Aorta (tissue), 5 donors: ENCODE data around the gene SARNP. TPM values are rescaled to one million over a fixed set of nuclear protein-coding genes. Genes with fewer than 3 reads are reported as not detected.
A peak's percentile ranks its signal among the peaks of the same experiment; 100 is the strongest.

Source experiments
- ATAC-seq: fragments of 200-7000 bp; cut with Tn5 transposase; one replicate; pipeline ENCODE4 v1.9.1; 2022; ENCODE audit warnings: moderate library complexity; ENCODE audit not compliant: low FRiP score
- DNase-seq, 2 donors: peaks; one replicate each; pipeline ENCODE4 v3.0.0-alpha.2; 2020
- H3K27ac ChIP-seq, 2 donors: one replicate each; pipeline ENCODE4 v1.5.1; 2013; ENCODE audit warnings: low read length in 2 of 2, mild to moderate bottlenecking in 2 of 2, moderate library complexity in 2 of 2, control low read depth in 1 of 2, inconsistent platforms in 1 of 2, low read depth in 1 of 2
- H3K27me3 ChIP-seq, 2 donors: one replicate each; pipeline ENCODE4 v1.6.1; 2013; ENCODE audit warnings: control low read depth in 1 of 2, low read length in 1 of 2, mild to moderate bottlenecking in 1 of 2, moderate library complexity in 1 of 2; ENCODE audit not compliant: insufficient read depth in 2 of 2, control insufficient read depth in 1 of 2
- H3K36me3 ChIP-seq, 2 donors: one replicate each; pipeline ENCODE4 v1.6.1; 2013; ENCODE audit warnings: control low read depth in 1 of 2, low read length in 1 of 2, mild to moderate bottlenecking in 1 of 2; ENCODE audit not compliant: insufficient read depth in 2 of 2, control insufficient read depth in 1 of 2
- H3K4me1 ChIP-seq, 2 donors: one replicate each; pipeline ENCODE4 v1.6.1; 2013; ENCODE audit warnings: low read length in 2 of 2, control low read depth in 1 of 2, mild to moderate bottlenecking in 1 of 2, moderate library complexity in 1 of 2; ENCODE audit not compliant: insufficient read depth in 2 of 2, control insufficient read depth in 1 of 2
- H3K4me3 ChIP-seq, 2 donors: one replicate each; pipeline ENCODE4 v1.5.1; 2013; ENCODE audit warnings: low read length in 2 of 2, control low read depth in 1 of 2, mild to moderate bottlenecking in 1 of 2
- H3K9me3 ChIP-seq: one replicate; pipeline ENCODE4 v1.6.1; 2013; ENCODE audit warnings: mild to moderate bottlenecking, low read length; ENCODE audit not compliant: control insufficient read depth
- WGBS, 2 donors: extraction: QIAGEN DNeasy Blood & Tissue Kit; methylation state at CpG; one replicate each; pipeline ENCODE4 v1.1.7; 2013; 5-methylcytosine and 5-hydroxymethylcytosine counted together
- intact Hi-C, 2 donors: fragments of 100-400 bp; cut with DNase I; formaldehyde crosslinking; loops; one replicate each; pipeline versions ENCODE4 v1.14.2 to v1.15.0; 2022
- polyA plus RNA-seq, 2 donors: library from polyadenylated mRNA; stranded (reverse); fragments of 200-250 nt; gene quantifications; one replicate each; pipeline ENCODE4 v1.2.3, GENCODE V29; 2013
- total RNA-seq, 2 donors: library from RNA; stranded (reverse); fragmentation: NEBNext Ultra II Directional; extraction: Animal tissue kit (Norgen Biotek cat#: 25700); gene quantifications; one replicate each; pipeline ENCODE4 v1.2.1, GENCODE V29; 2021
- donor health status: healthy with polysubstance abuse.
- donor health status: Bipolar disorder and iron deficiency.
- donor health status: DM: no; HTN: no; CAD: no.
- donor health status: DM: no; HTN: no; CAD: no.
- donor health status: DM: yes; HTN: yes; CAD: no.

Gene SARNP
- total and polyA plus RNA-seq, 4 donors: 48.3 to 123 (median 70.4) TPM

DNA sequence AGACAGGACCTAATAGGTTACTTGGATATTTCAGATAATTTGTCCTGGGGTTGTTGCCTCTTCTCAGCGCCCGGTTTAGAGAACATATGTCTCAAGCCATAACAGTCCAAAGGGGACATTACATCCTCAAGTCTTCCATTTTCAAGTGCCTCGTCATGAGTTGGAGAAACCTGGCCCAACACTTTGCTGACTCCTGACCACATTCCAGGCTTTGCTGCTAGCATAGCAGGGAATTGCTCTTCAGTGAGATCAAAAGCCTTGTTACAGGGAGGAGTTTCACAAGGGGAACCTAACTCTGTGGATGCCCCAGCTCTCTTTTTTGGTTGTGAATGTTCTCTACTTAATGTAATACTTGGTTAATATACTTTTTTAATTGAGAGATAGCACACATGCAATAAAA lies 33.4 kb upstream of the SARNP start:
- H3K27ac ChIP-seq: peak overlapping the region in 1 of 2 donors; percentile 50

GRCh38 chr12:55850401-55850800 lies 32.9 kb upstream of the SARNP start:
- Histone ChIP-seq H3K9me3 (no peaks in the 10 kb centered on the region), H3K4me3 (no peak overlapping the region), H3K4me1 (peaks cover 0 to 2% of the 10 kb centered on the region in 2 donors), H3K36me3 (no peaks in the 10 kb centered on the region), H3K27ac (peak overlapping the region in 1 of 2 donors; percentile 65), H3K27me3 (no peaks in the 10 kb centered on the region)
- ATAC-seq (no peak), DNase-seq (no peak)
- intact Hi-C loops: no loop called here
- 4 to 5% methylated on average over 1 of the region's 1 CpG for WGBS, 2 donors

More for the DNA sequence above, 33.4 kb upstream of the SARNP start:
- Histone ChIP-seq H3K4me1 (peaks cover 0 to 2% of the 10 kb centered on the region in 2 donors), H3K4me3 (no peak overlapping the region), H3K36me3 (no peaks in the 10 kb centered on the region), H3K9me3 (no peaks in the 10 kb centered on the region), H3K27me3 (no peaks in the 10 kb centered on the region)
- ATAC-seq (no peak), DNase-seq (peak in 1 of 2 donors; percentile 19)
- WGBS, 2 donors: 73 to 76% methylated on average over 3 of the region's 3 CpGs
- intact Hi-C loops: no loop called here

DNA sequence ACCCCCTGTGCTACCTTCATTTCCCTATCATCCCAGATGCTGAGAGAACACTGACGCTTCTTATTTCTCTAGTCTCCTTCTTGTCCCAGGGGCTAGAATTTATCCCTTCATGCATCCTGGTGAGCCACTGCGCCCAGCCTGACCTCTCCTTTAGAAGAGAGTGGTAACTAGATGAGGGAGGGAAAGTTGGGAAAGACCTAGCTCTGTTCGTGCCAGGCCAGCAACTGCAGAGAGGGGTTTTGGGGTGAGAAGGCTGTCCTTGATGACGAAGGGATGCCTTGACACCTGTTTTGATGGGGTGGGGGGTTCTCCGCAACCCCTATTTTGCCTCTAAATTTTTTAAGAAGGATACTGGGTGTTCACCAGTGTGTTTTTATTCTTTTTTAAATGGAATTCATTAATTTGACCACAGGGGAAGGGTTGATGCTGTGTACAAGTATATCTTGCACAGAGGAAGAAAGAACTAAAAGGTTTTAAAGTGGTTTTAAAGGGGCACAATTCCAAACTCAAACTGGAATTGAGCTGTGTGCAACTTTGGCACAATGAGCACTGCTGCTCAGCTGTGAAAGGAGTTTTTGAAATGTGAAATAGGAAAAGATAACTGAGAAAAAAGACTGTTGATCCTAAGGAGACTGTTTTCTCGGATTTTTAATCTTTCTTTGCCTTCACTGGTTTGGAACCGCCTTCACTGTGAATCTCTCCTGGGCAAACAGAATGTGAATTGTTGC lies 32.3 kb upstream of the SARNP start:
- intact Hi-C loops: loop anchor here in 1 of 2 donors (5.0 kb wide), 1 partner anchor 78 kb away; the partner anchor contains the start of gene PYM1
- no peak for ATAC-seq
- 52% methylated on average over 7 of the region's 7 CpGs for WGBS, 2 donors

DNA sequence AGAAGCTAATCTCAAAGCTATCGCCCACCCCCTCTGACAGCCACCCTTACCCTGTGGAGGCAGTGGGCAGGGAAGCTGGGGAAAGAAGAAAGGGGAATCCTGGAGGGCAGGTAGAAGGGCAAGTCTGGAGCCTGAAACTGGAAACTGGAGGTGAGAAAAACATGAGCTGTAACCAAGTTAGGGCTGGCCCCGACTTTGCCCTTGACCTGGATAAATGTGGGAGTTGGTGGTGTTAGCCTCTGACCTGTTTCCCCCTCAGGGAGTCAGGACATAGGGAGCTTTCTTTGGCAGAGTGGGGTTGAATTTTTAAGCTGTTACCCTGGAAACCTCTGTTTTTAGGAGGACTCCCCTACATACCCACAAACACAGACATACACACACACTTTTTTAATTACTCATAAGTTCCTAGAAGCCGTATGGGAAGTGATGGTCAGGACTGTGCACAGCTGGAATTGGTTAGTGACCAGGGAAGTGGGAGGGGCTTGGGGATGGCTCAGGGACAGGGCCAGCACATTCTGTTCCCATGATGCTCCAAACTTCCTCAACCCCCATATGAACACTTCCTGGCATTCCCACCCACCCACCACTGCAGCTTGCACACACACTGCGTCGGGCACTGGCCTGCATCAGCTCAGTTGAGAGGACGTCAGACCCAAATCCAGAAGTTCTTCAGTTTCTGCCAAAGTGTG lies 30.2 kb upstream of the SARNP start:
- peak overlapping the region; percentile 97 to 100 for H3K27ac ChIP-seq
- ATAC-seq: peak; percentile 95
- 10 to 12% methylated on average over 6 of the region's 6 CpGs for WGBS, 2 donors
- peaks cover 0 to 2% of the 10 kb centered on the region in 2 donors for H3K4me1 ChIP-seq
- H3K27me3 ChIP-seq: no peaks in the 10 kb centered on the region
- no peaks in the 10 kb centered on the region for H3K9me3 ChIP-seq
- DNase-seq: peak; percentile 96
- H3K4me3 ChIP-seq: no peak overlapping the region
- H3K36me3 ChIP-seq: no peaks in the 10 kb centered on the region
- intact Hi-C loops: loop anchor here in 1 of 2 donors (1.0 to 5.0 kb wide), 2 partner anchors 18 to 80 kb away; partner anchors contain the start of genes DNAJC14 and PYM1

More for the DNA sequence above, 32.3 kb upstream of the SARNP start:
- Histone ChIP-seq H3K27me3 (no peaks in the 10 kb centered on the region), H3K9me3 (no peaks in the 10 kb centered on the region), H3K27ac (peak overlapping the region in 1 of 2 donors; percentile 77), H3K36me3 (no peaks in the 10 kb centered on the region), H3K4me1 (peaks cover 0 to 2% of the 10 kb centered on the region in 2 donors), H3K4me3 (no peak overlapping the region)
- peak in 1 of 2 donors; percentile 65 for DNase-seq

DNA sequence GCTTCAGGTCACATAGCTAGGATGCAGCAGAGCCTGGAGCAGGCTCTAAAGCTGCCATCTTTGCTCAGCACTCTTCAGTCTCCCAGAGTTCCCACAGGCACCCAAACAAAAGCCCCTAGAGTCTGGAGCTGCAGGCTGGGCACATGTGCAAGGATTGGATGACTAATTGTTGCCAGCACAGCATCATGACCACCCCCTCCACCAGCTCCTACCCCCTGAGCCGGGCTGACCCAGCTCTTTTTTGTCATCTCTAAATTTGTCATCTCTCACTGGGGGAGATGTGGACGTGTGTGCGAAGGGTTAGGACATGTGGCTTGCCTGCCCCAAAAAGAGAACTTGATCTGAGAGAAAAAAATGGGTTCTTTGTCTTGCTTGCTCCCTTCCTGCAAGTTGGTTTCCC lies 29.5 kb upstream of the SARNP start:
- no peaks in the 10 kb centered on the region for H3K27me3 ChIP-seq
- H3K4me3 ChIP-seq: no peak overlapping the region
- peak; percentile 82 to 85 for DNase-seq
- peaks cover 0 to 2% of the 10 kb centered on the region in 2 donors for H3K4me1 ChIP-seq
- H3K9me3 ChIP-seq: no peaks in the 10 kb centered on the region
- H3K27ac ChIP-seq: peak overlapping the region; percentile 97 to 100
- peak; percentile 42 for ATAC-seq
- no peaks in the 10 kb centered on the region for H3K36me3 ChIP-seq
- WGBS, 2 donors: 16 to 21% methylated on average over 3 of the region's 3 CpGs
- intact Hi-C loops: loop anchor here in 1 of 2 donors (5.0 kb wide), 1 partner anchor 80 kb away; the partner anchor contains the start of gene PYM1

GRCh38 chr12:55845785-55846496 lies 28.4 kb upstream of the SARNP start:
- H3K4me3 ChIP-seq: no peak overlapping the region
- WGBS, 2 donors: 70 to 71% methylated on average over 7 of the region's 7 CpGs
- peak overlapping the region in 1 of 2 donors; percentile 70 for H3K27ac ChIP-seq
- peaks cover 0 to 2% of the 10 kb centered on the region in 2 donors for H3K4me1 ChIP-seq
- H3K27me3 ChIP-seq: no peaks in the 10 kb centered on the region
- H3K36me3 ChIP-seq: no peaks in the 10 kb centered on the region
- no peak for ATAC-seq
- intact Hi-C loops: loop anchor here in 1 of 2 donors (2.0 to 5.0 kb wide), 2 partner anchors 15 to 81 kb away; partner anchors contain the start of gene PYM1
- DNase-seq: peak in 1 of 2 donors; percentile 62
- H3K9me3 ChIP-seq: no peaks in the 10 kb centered on the region

DNA sequence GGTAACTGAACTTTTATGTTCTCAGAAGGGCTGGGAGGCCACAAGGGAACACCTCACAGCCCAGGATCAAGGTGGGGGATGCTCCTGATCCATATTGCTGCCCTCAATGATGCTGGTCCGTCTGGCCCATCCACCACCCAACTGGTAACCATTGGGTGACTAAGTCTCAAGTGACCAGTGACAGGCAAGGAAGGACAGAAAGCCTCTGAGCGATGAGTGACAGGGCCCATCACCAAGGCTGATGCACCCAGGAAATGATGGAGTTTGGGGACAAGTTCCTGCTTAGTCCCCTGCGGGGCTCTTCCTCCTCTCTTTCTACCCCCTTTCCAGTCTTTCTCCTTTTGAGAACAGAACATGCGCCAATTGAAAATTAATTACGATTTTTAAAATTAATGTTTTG lies 27.8 kb upstream of the SARNP start:
- intact Hi-C loops: loop anchor here in 1 of 2 donors (2.0 to 5.0 kb wide), 2 partner anchors 15 to 82 kb away; partner anchors contain the start of gene PYM1
- Histone ChIP-seq H3K36me3 (no peaks in the 10 kb centered on the region), H3K27ac (no peak overlapping the region), H3K4me1 (peaks cover 0 to 2% of the 10 kb centered on the region in 2 donors), H3K4me3 (no peak overlapping the region), H3K9me3 (no peaks in the 10 kb centered on the region), H3K27me3 (no peaks in the 10 kb centered on the region)
- ATAC-seq (no peak), DNase-seq (peak in 1 of 2 donors; percentile 34)
- WGBS, 2 donors: 83 to 93% methylated on average over 5 of the region's 5 CpGs

GRCh38 chr12:55844961-55845360 lies 27.4 kb upstream of the SARNP start:
- no peak overlapping the region for H3K4me3 ChIP-seq
- intact Hi-C loops: loop anchor here in 1 of 2 donors (2.0 to 5.0 kb wide), 2 partner anchors 14 to 82 kb away; partner anchors contain the start of gene PYM1
- no peaks in the 10 kb centered on the region for H3K27me3 ChIP-seq
- DNase-seq: no peak
- WGBS, 2 donors: 94 to 99% methylated on average over 4 of the region's 4 CpGs
- no peak for ATAC-seq
- peaks cover 0 to 2% of the 10 kb centered on the region in 2 donors for H3K4me1 ChIP-seq
- H3K9me3 ChIP-seq: no peaks in the 10 kb centered on the region
- no peak overlapping the region for H3K27ac ChIP-seq
- no peaks in the 10 kb centered on the region for H3K36me3 ChIP-seq
